Left lung (tissue), 10 donors: Measurements from ENCODE around the gene C1QTNF2. TPM values are rescaled to one million over a fixed set of nuclear protein-coding genes. Genes with fewer than 3 reads are reported as not detected.

Experiments
- ATAC-seq: fragments of 200-7000 bp; cut with Tn5 transposase; one replicate; pipeline ENCODE4 v1.9.1; 2020; ENCODE audit warnings: moderate library complexity
- DNase-seq, 4 donors: peaks; one replicate each; pipeline ENCODE4 v3.0.0-alpha.2; 2013 to 2020
- H3K27ac ChIP-seq, 2 donors: fragments of 200-600 bp; sonication (generic) in 1 of 2; one replicate each; pipeline versions ENCODE4 v1.5.0 to v1.8.0; 2020 to 2021
- H3K27me3 ChIP-seq, 2 donors: fragments of 200-600 bp; sonication (generic) in 1 of 2; one replicate each; pipeline versions ENCODE4 v1.5.0 to v1.8.0; 2020 to 2021
- H3K36me3 ChIP-seq, 2 donors: fragments of 200-600 bp; sonication (generic) in 1 of 2; one replicate each; pipeline versions ENCODE4 v1.5.0 to v1.8.0; 2020 to 2021
- H3K4me1 ChIP-seq, 2 donors: fragments of 200-600 bp; one replicate each; pipeline ENCODE4 v1.8.0; 2021
- H3K4me3 ChIP-seq, 2 donors: fragments of 200-600 bp; sonication (generic) in 1 of 2; one replicate each; pipeline versions ENCODE4 v1.5.0 to v1.8.0; 2020 to 2021; ENCODE audit warnings: mild to moderate bottlenecking in 1 of 2
- H3K9me3 ChIP-seq, 2 donors: fragments of 200-600 bp; sonication (generic) in 1 of 2; one replicate each; pipeline versions ENCODE4 v1.5.0 to v1.8.0; 2020 to 2021
- intact Hi-C, 2 donors: fragments of 100-400 bp; cut with DNase I; formaldehyde crosslinking; loops; one replicate each; pipeline versions ENCODE4 v1.11.2 to v1.14.2; 2022
- polyA plus RNA-seq, 6 donors: library from polyadenylated mRNA; unstranded; fragments of 120-200 nt; gene quantifications; one replicate each; pipeline ENCODE4 v1.2.1, GENCODE V29; 2013; ENCODE audit not compliant: insufficient read length in 6 of 6
- total RNA-seq, 2 donors: library from RNA; stranded (reverse); fragmentation: NEBNext Ultra II Directional; extraction: Animal tissue kit (Norgen Biotek cat#: 25700); gene quantifications; one replicate each; pipeline ENCODE4 v1.2.1, GENCODE V29; 2021
- TF ChIP-seq, protein P1 (sequence below), 2 donors: fragments of 200-600 bp; sonication (generic) in 1 of 2; IDR thresholded peaks; one replicate each; pipeline versions ENCODE4 v1.5.0 to v1.8.0; 2021; ENCODE audit warnings: antibody characterized with exemption in 2 of 2
- donor health status: DM: no; HTN: yes; CAD: no.
- donor health status: DM: no; HTN: no; CAD: no.

C1QTNF2 gene
- total and polyA plus RNA-seq, 8 donors = 2.3 to 5.3 (median 3.1) TPM

- DNase-seq = no peak
- no peaks in the 10 kb centered on the region for H3K36me3 ChIP-seq
- intact Hi-C loops = no loop called here
- H3K27ac ChIP-seq = no peak overlapping the region
- peaks cover 0 to 9% of the 10 kb centered on the region in 2 donors for H3K9me3 ChIP-seq
- H3K4me3 ChIP-seq = no peak overlapping the region
- no peaks in the 10 kb centered on the region for H3K4me1 ChIP-seq
- TF ChIP-seq, protein P1, sequence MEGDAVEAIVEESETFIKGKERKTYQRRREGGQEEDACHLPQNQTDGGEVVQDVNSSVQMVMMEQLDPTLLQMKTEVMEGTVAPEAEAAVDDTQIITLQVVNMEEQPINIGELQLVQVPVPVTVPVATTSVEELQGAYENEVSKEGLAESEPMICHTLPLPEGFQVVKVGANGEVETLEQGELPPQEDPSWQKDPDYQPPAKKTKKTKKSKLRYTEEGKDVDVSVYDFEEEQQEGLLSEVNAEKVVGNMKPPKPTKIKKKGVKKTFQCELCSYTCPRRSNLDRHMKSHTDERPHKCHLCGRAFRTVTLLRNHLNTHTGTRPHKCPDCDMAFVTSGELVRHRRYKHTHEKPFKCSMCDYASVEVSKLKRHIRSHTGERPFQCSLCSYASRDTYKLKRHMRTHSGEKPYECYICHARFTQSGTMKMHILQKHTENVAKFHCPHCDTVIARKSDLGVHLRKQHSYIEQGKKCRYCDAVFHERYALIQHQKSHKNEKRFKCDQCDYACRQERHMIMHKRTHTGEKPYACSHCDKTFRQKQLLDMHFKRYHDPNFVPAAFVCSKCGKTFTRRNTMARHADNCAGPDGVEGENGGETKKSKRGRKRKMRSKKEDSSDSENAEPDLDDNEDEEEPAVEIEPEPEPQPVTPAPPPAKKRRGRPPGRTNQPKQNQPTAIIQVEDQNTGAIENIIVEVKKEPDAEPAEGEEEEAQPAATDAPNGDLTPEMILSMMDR (IDR thresholded peaks at IDR 0.05) = no peak
- ATAC-seq = no peak
- no peaks in the 10 kb centered on the region for H3K27me3 ChIP-seq
Observed at GRCh38 chr5:160384681-160385080, 14.3 kb upstream of the C1QTNF2 start.

GRCh38 chr5:160382346-160382745, 11.9 kb upstream of the C1QTNF2 start:
- Histone ChIP-seq H3K9me3 (peaks cover 0 to 2% of the 10 kb centered on the region in 2 donors), H3K27me3 (no peaks in the 10 kb centered on the region), H3K27ac (no peak overlapping the region), H3K4me3 (no peak overlapping the region), H3K4me1 (no peaks in the 10 kb centered on the region), H3K36me3 (no peaks in the 10 kb centered on the region)
- TF ChIP-seq, protein P1 (IDR thresholded peaks at IDR 0.05) = no peak
- no peak for ATAC-seq
- intact Hi-C loops = no loop called here
- no peak for DNase-seq

- no peaks in the 10 kb centered on the region for H3K9me3 ChIP-seq
- no peaks in the 10 kb centered on the region for H3K36me3 ChIP-seq
- TF ChIP-seq, protein P1 (IDR thresholded peaks at IDR 0.05) = no peak
- H3K4me1 ChIP-seq = no peaks in the 10 kb centered on the region
- H3K27me3 ChIP-seq = no peaks in the 10 kb centered on the region
- no peak for ATAC-seq
- H3K27ac ChIP-seq = no peak overlapping the region
- intact Hi-C loops = no loop called here
- H3K4me3 ChIP-seq = no peak overlapping the region
- DNase-seq = no peak
Observed at GRCh38 chr5:160380041-160380440, 9.6 kb upstream of the C1QTNF2 start.

DNA sequence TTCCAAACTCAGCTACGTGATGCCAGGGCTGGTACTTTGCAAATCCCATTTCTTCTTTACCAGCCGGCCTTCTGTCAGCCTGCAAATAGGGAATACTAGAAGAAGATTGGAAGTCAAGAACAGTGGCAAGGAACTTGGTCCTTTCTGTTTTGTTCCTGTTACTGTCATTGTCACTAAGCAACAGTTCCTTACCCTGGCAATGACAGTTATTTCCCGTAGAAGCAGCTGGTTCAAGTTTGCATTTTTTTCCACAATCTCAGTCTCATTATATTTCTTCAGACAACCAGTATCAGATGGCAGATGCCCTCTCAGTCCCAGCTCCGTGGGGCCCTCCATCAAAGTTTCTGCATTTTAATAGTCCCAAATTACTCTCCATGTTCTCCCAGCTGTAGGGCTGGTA, 9.1 kb upstream of the C1QTNF2 start:
- no peaks in the 10 kb centered on the region for H3K9me3 ChIP-seq
- no peak overlapping the region for H3K4me3 ChIP-seq
- no peaks in the 10 kb centered on the region for H3K4me1 ChIP-seq
- no peaks in the 10 kb centered on the region for H3K36me3 ChIP-seq
- TF ChIP-seq, protein P1 (IDR thresholded peaks at IDR 0.05) = no peak
- DNase-seq (no peak), ATAC-seq (no peak)
- intact Hi-C loops = no loop called here
- no peaks in the 10 kb centered on the region for H3K27me3 ChIP-seq
- no peak overlapping the region for H3K27ac ChIP-seq

DNA sequence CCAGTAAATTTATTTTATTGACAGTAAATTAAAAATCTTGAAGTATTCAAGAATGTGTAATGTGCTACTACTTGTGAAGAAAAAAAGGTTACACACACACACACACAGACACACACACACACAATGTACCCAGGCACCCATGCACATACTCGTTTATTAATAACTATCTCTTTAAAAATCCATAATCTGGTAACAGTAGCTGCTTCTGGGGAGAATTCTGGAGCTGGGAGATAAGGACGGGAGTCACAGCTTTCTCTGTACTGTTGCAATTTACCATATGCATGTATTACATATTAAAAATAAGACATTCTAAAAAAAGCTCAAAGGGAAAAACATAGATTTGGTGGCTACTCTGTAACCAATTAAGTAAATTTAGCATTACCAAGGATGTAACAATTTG, 7.9 kb upstream of the C1QTNF2 start:
- intact Hi-C loops = no loop called here
- H3K9me3 ChIP-seq = no peaks in the 10 kb centered on the region
- ATAC-seq = no peak

More for the DNA sequence above, 7.9 kb upstream of the C1QTNF2 start:
- no peaks in the 10 kb centered on the region for H3K4me1 ChIP-seq
- no peaks in the 10 kb centered on the region for H3K27me3 ChIP-seq
- no peak overlapping the region for H3K4me3 ChIP-seq
- TF ChIP-seq, protein P1 (IDR thresholded peaks at IDR 0.05) = no peak
- DNase-seq = no peak
- no peaks in the 10 kb centered on the region for H3K36me3 ChIP-seq
- no peak overlapping the region for H3K27ac ChIP-seq
